K562 (cell line): Measurements from ENCODE around the gene ITIH3. TPM values are rescaled to one million over a fixed set of nuclear protein-coding genes. Genes with fewer than 3 reads are reported as not detected.

Source experiments
- ATAC-seq: fragments of 200-7000 bp; cut with Tn5 transposase; 3 replicates; pipeline ENCODE4 v1.9.1; 2020; ENCODE audit warnings: moderate library complexity
- BruUV-seq: library from RNA; stranded (reverse); fragments of 400-500 nt; replicated peaks from 2 replicates; lab custom pipeline; 2021; lab: Mats Ljungman, UMichigan
- CTCF ChIA-PET: fragments of 300-600 bp; formaldehyde crosslinking; extraction: SDS; loops from one replicate; lab custom pipeline; 2021; ENCODE audit warnings: low intra/inter-chr PET ratio; lab: Yijun Ruan, JAX
- POLR2A ChIA-PET: fragments of 300-600, 350-650 bp; sonication (Branson Sonifier 250); formaldehyde crosslinking; extraction: SDS; loops from one replicate; lab custom pipeline; 2021; ENCODE audit warnings: antibody characterized with exemption, inconsistent platforms; lab: Yijun Ruan, JAX
- DNase-seq, 4 experiments: peaks; one replicate each; pipeline versions ENCODE4 v3.0.0 to v3.0.0-alpha.2; 2011 to 2018; ENCODE audit warnings: low spot score in 3 of 4, mixed read lengths in 3 of 4; ENCODE audit errors: extremely low read depth in 1 of 4
- FAIRE-seq: peaks from 2 replicates; lab custom pipeline; 2011; peaks lifted over from hg19 to GRCh38; lab: Jason Lieb, UNC
- H2AFZ ChIP-seq: 2 replicates; pipeline ENCODE4 v1.6.0; 2011; ENCODE audit warnings: low read depth, low read length, control low read depth, inconsistent platforms
- H3K27ac ChIP-seq: fragments of 200-600 bp; 3 replicates; pipeline ENCODE4 v1.8.0; 2011; ENCODE audit warnings: low read depth, mild to moderate bottlenecking, control low read depth, inconsistent platforms, low read length, moderate library complexity, mixed read lengths; ENCODE audit errors: extremely low read depth
- H3K27me3 ChIP-seq, 2 experiments: fragments of 300-600 bp in 1 of 2; 2 replicates in 1 of 2; 3 replicates in 1 of 2; pipeline versions ENCODE4 v1.6.0 to v1.8.0; 2011; ENCODE audit warnings: inconsistent platforms in 2 of 2, low read length in 2 of 2, mild to moderate bottlenecking in 1 of 2, mixed read lengths in 1 of 2, moderate library complexity in 1 of 2; ENCODE audit not compliant: control insufficient read depth in 2 of 2, insufficient read depth in 2 of 2
- H3K36me3 ChIP-seq: fragments of 300-600 bp; 3 replicates; pipeline ENCODE4 v1.8.0; 2011; ENCODE audit warnings: mild to moderate bottlenecking, low read length, inconsistent platforms; ENCODE audit not compliant: control insufficient read depth, insufficient read depth
- H3K4me1 ChIP-seq, 2 experiments: fragments of 200-600 bp in 1 of 2; replicated peaks in 1 of 2; 2 replicates in 1 of 2; 3 replicates in 1 of 2; pipeline versions ENCODE4 v1.5.1 to v1.8.0; 2011; ENCODE audit warnings: inconsistent platforms in 2 of 2, low read length in 2 of 2, mild to moderate bottlenecking in 1 of 2, mixed read lengths in 1 of 2, moderate library complexity in 1 of 2; ENCODE audit not compliant: control insufficient read depth in 2 of 2, insufficient read depth in 2 of 2
- H3K4me2 ChIP-seq: 2 replicates; pipeline ENCODE4 v1.6.1; 2011; ENCODE audit warnings: low read length, control low read depth, inconsistent platforms, mixed read lengths; ENCODE audit not compliant: insufficient read depth
- H3K4me3 ChIP-seq: fragments of 200-600 bp; sonication (generic), shearing (Covaris generic); 2 replicates; pipeline ENCODE4 v1.5.1; 2016; ENCODE audit warnings: control low read depth, inconsistent platforms
- H3K79me2 ChIP-seq: fragments of 200-600 bp; 3 replicates; pipeline ENCODE4 v1.8.0; 2011; ENCODE audit warnings: low read length, inconsistent platforms; ENCODE audit not compliant: control insufficient read depth, insufficient read depth
- H3K9ac ChIP-seq, 2 experiments: 2 replicates each; pipeline versions ENCODE4 v1.6.0 to v1.6.1; 2011; ENCODE audit warnings: low read depth in 2 of 2, low read length in 2 of 2, control low read depth in 1 of 2, inconsistent platforms in 1 of 2, mild to moderate bottlenecking in 1 of 2, mixed read lengths in 1 of 2; ENCODE audit not compliant: insufficient read depth in 1 of 2
- H3K9me1 ChIP-seq: one replicate; pipeline ENCODE4 v1.6.0; 2011; ENCODE audit warnings: inconsistent platforms, mild to moderate bottlenecking, low read length, moderate library complexity; ENCODE audit not compliant: control insufficient read depth, insufficient read depth
- H3K9me3 ChIP-seq: replicated peaks from 2 replicates; pipeline ENCODE4 v1.5.1; 2011; ENCODE audit warnings: low read depth, low read length, inconsistent platforms; ENCODE audit not compliant: control insufficient read depth, insufficient read depth
- H4K20me1 ChIP-seq: replicated peaks from 2 replicates; pipeline ENCODE4 v1.6.1; 2011; ENCODE audit warnings: low read length, inconsistent platforms, mixed read lengths; ENCODE audit not compliant: control insufficient read depth, insufficient read depth
- GTF2A2 ChIP-seq: IDR thresholded peaks from 2 replicates; pipeline ENCODE4 v1.6.1; 2016; ENCODE audit warnings: mild to moderate bottlenecking, missing genetic modification characterization, missing compliant biosample characterization
- IFI16 ChIP-seq: fragments of 250-450 bp; sonication (Bioruptor Pico); IDR thresholded peaks from 2 replicates; pipeline ENCODE4 v2.1.2; 2022; ENCODE audit warnings: mild to moderate bottlenecking, inconsistent platforms
- MTA2 ChIP-seq: fragments of 450-650 bp; IDR thresholded peaks from 2 replicates; pipeline ENCODE4 v1.6.1; 2016; ENCODE audit warnings: low read depth
- POLR2A ChIP-seq: fragments of 450-650 bp; conservative IDR thresholded peaks from 2 replicates; pipeline ENCODE4 v1.6.1; 2016
- RB1 ChIP-seq: fragments of 450-650 bp; IDR thresholded peaks from 2 replicates; pipeline ENCODE4 v1.6.1; 2017; ENCODE audit warnings: low read depth, mild to moderate bottlenecking
- SMARCE1 ChIP-seq: fragments of 450-650 bp; IDR thresholded peaks from 2 replicates; pipeline ENCODE4 v1.7.1; 2016; ENCODE audit warnings: mild to moderate bottlenecking
- SNAPC5 ChIP-seq: fragments of 250-450 bp; sonication (Bioruptor Pico); IDR thresholded peaks from 2 replicates; pipeline ENCODE4 v1.8.0; 2021; ENCODE audit warnings: moderate library complexity, mild to moderate bottlenecking, inconsistent platforms
- ZKSCAN8 ChIP-seq: fragments of 200-800 bp; sonication (Bioruptor generic); IDR thresholded peaks from 2 replicates; pipeline ENCODE4 v1.6.1; 2016; ENCODE audit warnings: missing genetic modification characterization, missing compliant biosample characterization
- ZNF592 ChIP-seq: fragments of 450-650 bp; IDR thresholded peaks from 2 replicates; pipeline ENCODE4 v1.6.1; 2017; ENCODE audit warnings: antibody characterized with exemption, mild to moderate bottlenecking
- WGBS: fragments of 100-300 bp; shearing (Covaris generic); methylation state at CpG from one replicate; pipeline ENCODE4 v1.1.6; 2016; ENCODE audit warnings: low coverage, mixed read lengths; ENCODE audit not compliant: insufficient coverage; ENCODE audit errors: missing lambda C conversion rate; 5-methylcytosine and 5-hydroxymethylcytosine counted together
- in situ Hi-C: fragments of 300-500 bp; cut with MboI; formaldehyde crosslinking; loops from 4 replicates; pipeline ENCODE4 v1.15.0; 2018; ENCODE audit warnings: inconsistent platforms, mixed read lengths
- intact Hi-C: fragments of 100-400 bp; cut with micrococcal nuclease; formaldehyde crosslinking; loops from 2 replicates; pipeline ENCODE4 v1.14.2; 2022
- polyA plus RNA-seq, 8 experiments: library from polyadenylated mRNA; depleted of rRNA in 4 of 8; stranded (reverse) in 5 of 8; unstranded in 3 of 8; fragments of >200 nt; fragmentation: Nextera tagmentation in 2 of 8; fragmentation: Illumina TruSeq in 1 of 8; extraction: Ambion mirVana in 2 of 8; extraction: Trizol in 1 of 8; gene quantifications; 2 replicates each; pipeline versions ENCODE4 v1.2.1 to v1.2.3, GENCODE V29; 2011 to 2014; ENCODE audit warnings: inconsistent platforms in 1 of 8, missing spikeins in 1 of 8
- total RNA-seq, 7 experiments: library from RNA; depleted of rRNA in 6 of 7; stranded (reverse); fragments of >200 nt in 6 of 7; fragmentation: Illumina TruSeq in 2 of 7; extraction: Trizol in 2 of 7; gene quantifications; 2 replicates each; pipeline versions ENCODE4 v1.2.1 to v1.2.3, GENCODE V29; 2011 to 2021; ENCODE audit warnings: low replicate concordance in 1 of 7

ITIH3 gene
- total and polyA plus RNA-seq, 9 of the 15 experiments (the other 6 are each of a cell fraction or from before 2014, with no cell fraction given) = 0.07 to 0.35 TPM; not detected in 7

GRCh38 chr3:52773361-52774065, 21.1 kb upstream of the ITIH3 start:
- Histone ChIP-seq H3K9me1 (no peaks in the 10 kb centered on the region), H3K4me1 (peaks cover 3 to 4% of the 10 kb centered on the region in 2 experiments; a peak in 2 of 5 replicates), H2AFZ (no peak overlapping the region), H3K4me2 (no peak overlapping the region), H3K36me3 (no peaks in the 10 kb centered on the region), H4K20me1 (no peaks in the 10 kb centered on the region), H3K4me3 (no peak overlapping the region), H3K9ac (no peak overlapping the region), H3K27ac (no peak overlapping the region), H3K79me2 (peaks cover 20% of the 10 kb centered on the region), H3K9me3 (no peaks in the 10 kb centered on the region), H3K27me3 (peaks cover 0 to 3% of the 10 kb centered on the region in 2 experiments; a peak in 1 of 5 replicates)
- POLR2A ChIA-PET = interaction anchor here (0.5 kb wide), 1 partner anchor 108 kb away, joined by 3 read pairs; no protein-coding TSS in a partner anchor
- CTCF ChIA-PET = no interaction called here
- no peak for FAIRE-seq
- TF ChIP-seq GTF2A2 (tag) (no peak), ZKSCAN8 (CRISPR knock-in tag) (no peak), SMARCE1 (no peak), ZNF592 (no peak), SNAPC5 (no peak), IFI16 (no peak), RB1 (no peak), MTA2 (no peak), POLR2A (no peak)
- in situ Hi-C loops (no loop called here), intact Hi-C loops (no loop called here)
- no peak for DNase-seq
- ATAC-seq = no peak
- no TSS peak for BruUV-seq
- 84% methylated on average over 12 of the region's 13 CpGs for WGBS
